NCI-H69 (cell line): ENCODE results near the gene PRR16.
A peak's percentile ranks its signal among the peaks of the same experiment; 100 is the strongest.

ENCODE experiments used
- DNase-seq: peaks from one replicate; lab custom pipeline; 2025; lab: John Stamatoyannopoulos, UW

PRR16 gene

GRCh38 chr5:120463006-120463680 lies 957 bp upstream of the PRR16 start:
- no peak for DNase-seq

DNA sequence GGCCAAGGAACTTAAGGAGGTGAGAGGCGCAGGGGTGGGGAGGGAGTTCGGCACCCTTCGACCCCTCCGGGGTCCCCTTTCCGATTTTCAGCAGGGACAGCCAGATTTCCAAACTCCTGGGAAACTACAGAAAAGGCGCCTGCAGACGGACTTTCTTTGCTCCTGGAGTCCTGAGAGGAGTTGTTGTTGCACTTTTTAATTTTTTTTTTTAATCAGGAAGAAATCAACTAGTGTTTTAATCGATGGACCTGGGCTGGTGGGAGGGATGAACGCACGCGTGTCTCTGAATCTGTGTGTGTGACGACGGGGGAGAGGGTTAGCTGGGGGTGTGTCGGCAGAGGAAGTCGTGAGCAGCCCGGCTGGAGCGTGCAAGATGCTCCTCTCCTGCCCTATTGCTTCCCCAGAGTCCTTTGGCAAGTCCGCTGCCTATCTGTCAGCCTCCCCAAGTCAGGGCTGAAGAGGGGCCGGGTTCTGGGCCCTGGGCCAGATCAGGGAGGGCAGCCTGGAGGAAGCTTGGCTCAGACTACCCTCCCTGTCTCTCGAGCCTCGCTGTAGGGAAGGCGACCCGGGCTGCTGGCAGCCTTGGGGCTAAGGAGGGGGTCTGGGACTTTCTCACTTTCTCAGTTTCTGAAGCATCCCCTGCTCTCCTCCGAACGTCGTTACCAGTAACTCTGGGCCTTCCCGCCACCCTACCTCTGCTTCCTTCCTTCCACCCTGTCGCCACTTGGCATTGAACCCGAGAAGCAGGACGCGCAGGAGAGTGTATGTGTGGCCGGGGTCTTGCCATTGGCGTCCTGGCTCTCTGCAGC lies 731 bp downstream of the PRR16 start:
- DNase-seq = peak; percentile 59

- peak; percentile 66 for DNase-seq
Observed at GRCh38 chr5:120465436-120465961, 1.4 kb downstream of the PRR16 start.

DNA sequence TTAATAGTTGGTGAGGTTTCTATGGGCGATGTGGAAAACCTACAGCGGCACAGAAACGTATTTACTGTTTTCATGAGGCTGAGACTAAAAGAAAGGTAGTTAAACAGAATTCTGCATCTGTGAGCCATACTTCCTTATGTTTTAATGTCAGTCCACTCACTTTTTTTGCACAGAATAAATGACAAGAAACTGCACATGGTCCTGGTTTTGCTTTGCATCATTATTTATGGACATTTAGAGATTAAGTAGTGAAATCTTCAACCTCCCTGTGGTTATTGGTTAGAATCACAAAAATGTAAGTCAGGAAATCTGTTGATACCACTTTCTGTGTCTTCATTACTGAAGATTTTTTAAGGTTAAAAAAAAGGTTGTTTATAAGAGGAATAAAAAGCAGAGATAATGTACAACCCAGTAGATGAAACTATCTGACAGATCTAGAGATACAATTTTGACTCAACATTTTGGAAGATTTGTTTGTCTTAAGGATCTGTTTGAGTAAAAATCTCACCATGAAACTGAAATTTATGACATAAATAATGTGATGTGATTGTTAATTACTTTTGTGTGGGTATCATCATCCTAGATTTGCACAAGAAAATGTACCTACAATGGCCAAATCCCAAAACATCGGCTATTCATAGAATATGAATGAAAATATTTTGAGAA lies 2.4 kb downstream of the PRR16 start:
- no peak for DNase-seq

- DNase-seq = no peak
Observed at GRCh38 chr5:120471971-120472370, 7.9 kb downstream of the PRR16 start.

- DNase-seq = no peak
Observed at GRCh38 chr5:120472911-120473310, 8.8 kb downstream of the PRR16 start.

DNA sequence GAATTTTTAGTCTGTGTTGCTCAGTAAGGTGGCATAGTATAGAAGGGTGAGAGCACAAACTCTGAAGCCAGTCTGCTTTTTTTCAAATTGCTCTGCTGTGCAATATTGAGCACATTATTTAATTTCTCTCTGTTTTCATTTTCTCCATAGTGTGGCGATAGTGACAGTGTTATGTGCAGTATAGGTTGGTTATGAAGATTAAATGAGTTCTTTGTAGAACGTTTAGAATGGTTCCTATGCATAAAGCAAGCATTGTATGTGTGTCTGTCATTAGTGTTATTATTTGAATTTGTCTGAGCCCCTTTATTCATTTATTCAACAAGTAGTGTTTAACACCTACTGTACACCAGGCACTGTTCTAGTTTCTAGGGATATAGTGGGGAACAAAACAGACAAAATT lies 9.2 kb downstream of the PRR16 start:
- DNase-seq = no peak

GRCh38 chr5:120476063-120476462 lies 12.0 kb downstream of the PRR16 start:
- no peak for DNase-seq

DNA sequence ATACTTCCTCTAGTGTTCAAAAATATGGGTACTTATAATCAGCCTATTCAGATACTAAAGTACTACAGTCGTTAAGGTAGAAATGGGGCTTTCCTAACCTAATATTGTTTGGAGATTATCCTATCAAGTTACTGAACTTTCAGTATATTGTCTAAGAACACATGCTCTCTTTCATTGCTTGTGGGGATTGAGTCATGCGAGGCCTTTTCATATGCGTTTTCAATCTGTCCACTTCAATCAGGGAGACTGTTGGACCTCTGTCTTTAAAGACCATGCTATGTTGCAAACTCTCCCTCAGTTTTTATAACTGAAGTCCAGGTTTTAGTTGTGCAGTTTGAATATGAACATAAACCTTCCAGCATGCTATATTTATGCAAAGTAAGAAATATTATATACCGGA lies 15.0 kb downstream of the PRR16 start:
- DNase-seq = no peak

DNA sequence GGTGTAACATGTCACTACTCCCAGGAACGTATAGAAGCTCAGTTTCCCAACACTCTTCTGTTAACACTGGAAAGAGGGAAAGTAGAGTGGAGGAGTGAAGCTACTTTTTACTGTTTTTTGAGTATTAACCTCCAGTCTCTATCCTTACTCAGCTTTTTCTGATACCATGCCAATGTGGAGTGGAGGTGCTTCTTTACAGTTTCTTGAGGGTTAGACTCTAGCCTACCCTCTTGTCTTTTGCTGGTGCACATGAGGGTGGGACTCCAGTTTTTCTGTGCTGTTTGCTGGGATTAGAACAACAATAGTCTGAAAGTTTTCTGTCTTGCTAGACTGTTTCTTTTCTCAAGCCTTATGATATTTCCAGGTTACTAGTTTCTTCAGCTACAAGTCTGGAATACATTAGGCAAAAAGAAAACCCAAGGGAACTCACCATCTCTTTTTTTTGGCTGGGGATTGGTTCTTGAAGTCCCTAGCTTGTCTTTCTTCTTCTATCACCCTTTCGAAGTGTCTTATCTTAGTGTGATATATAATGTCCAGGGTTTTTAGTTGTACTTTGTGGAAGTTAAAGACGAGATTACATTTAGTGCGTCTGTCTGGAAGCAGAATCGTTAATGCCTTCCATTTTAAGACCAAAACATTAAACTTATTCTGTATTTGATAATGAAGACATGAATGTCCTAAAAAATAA lies 35.9 kb downstream of the PRR16 start:
- no peak for DNase-seq

DNA sequence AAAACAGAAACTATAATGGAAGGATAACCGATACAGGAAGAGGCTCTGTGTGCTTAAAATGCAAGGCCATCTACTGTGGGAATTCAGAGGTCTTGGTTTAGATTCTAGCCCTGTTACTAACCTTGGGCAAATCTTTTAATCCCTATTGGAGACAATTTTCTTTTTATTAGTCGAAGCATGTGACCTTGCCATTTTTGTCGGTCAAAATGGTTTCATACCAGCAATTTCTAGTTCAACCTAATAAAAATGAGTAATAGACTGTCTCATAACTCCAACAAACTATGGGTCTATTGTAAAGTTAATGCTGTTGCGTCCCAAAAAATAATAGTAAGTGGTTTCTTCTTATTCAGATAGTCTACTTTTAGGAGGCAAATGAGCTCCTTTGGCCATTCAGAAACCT lies 38.4 kb downstream of the PRR16 start:
- no peak for DNase-seq

GRCh38 chr5:120503341-120503740 lies 39.2 kb downstream of the PRR16 start:
- no peak for DNase-seq

DNA sequence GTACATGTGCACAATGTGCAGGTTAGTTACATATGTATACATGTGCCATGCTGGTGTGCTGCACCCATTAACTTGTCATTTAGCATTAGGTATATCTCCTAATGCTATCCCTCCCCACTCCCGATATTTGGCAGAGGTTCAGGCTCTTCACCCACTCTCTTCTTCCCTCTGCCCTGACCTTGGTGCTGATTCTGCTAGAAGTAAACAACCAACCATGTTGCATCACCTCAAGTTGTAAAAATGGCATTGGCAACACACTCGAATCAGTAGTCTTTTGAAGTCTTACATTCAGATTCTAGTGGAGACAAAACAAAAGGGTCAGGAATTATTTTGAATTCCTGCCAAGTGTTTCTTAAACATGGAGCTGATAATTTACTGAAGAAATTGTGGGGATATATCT lies 40.0 kb downstream of the PRR16 start:
- DNase-seq = no peak

GRCh38 chr5:120507197-120507596 lies 43.1 kb downstream of the PRR16 start:
- no peak for DNase-seq

- no peak for DNase-seq
Observed at GRCh38 chr5:120507800-120508463, 43.8 kb downstream of the PRR16 start.

GRCh38 chr5:120509053-120509452 lies 45.0 kb downstream of the PRR16 start:
- no peak for DNase-seq

GRCh38 chr5:120510098-120510637 lies 46.1 kb downstream of the PRR16 start:
- DNase-seq = no peak

- DNase-seq = no peak
Observed at GRCh38 chr5:120510994-120511686, 47.0 kb downstream of the PRR16 start.

DNA sequence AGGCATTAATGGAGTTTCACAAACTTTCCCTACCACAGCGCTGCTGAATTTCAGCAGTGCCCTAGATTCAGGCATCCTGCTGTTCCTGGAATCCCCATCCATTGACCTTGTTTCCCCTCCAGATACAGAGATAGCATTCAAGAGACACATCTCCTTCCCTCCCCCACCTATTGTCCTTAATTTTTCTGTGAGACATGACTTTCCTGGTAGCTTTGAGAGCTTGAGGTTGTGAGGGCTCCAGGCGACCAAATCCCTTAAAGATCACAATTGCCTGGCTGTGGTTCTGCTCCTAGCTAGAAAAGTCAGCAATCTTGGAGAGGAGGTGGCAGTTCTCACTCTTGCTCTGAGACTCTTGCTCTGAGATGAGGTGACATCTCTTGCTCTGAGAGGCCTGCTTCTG lies 48.0 kb downstream of the PRR16 start:
- no peak for DNase-seq

GRCh38 chr5:120512791-120513650 lies 48.9 kb downstream of the PRR16 start:
- no peak for DNase-seq
